Cardiac fibroblast (primary cell): Measurements from ENCODE around the gene TSPAN14.
A peak's percentile ranks its signal among the peaks of the same experiment; 100 is the strongest.

ENCODE experiments used
- DNase-seq, 2 donors: peaks; one replicate each; pipeline versions ENCODE4 v3.0.0 to v3.0.0-alpha.2; 2010; ENCODE audit warnings: low read depth in 2 of 2
- H3K4me3 ChIP-seq, 2 donors: replicated peaks in 1 of 2; 1 replicate in 1 of 2; 2 replicates in 1 of 2; pipeline ENCODE4 v1.5.1; 2011; ENCODE audit warnings: low read depth in 2 of 2, low read length in 2 of 2, mild to moderate bottlenecking in 2 of 2, moderate library complexity in 1 of 2
- TF ChIP-seq, protein P1 (sequence below): IDR thresholded peaks from one replicate; pipeline ENCODE4 v1.5.1; 2011; ENCODE audit warnings: low read depth, mild to moderate bottlenecking, low read length, inconsistent platforms

TSPAN14 gene

GRCh38 chr10:80526218-80526617 is 72.1 kb downstream of the TSPAN14 start:
- no peak overlapping the region for H3K4me3 ChIP-seq
- no peak for DNase-seq
- TF ChIP-seq, protein P1, sequence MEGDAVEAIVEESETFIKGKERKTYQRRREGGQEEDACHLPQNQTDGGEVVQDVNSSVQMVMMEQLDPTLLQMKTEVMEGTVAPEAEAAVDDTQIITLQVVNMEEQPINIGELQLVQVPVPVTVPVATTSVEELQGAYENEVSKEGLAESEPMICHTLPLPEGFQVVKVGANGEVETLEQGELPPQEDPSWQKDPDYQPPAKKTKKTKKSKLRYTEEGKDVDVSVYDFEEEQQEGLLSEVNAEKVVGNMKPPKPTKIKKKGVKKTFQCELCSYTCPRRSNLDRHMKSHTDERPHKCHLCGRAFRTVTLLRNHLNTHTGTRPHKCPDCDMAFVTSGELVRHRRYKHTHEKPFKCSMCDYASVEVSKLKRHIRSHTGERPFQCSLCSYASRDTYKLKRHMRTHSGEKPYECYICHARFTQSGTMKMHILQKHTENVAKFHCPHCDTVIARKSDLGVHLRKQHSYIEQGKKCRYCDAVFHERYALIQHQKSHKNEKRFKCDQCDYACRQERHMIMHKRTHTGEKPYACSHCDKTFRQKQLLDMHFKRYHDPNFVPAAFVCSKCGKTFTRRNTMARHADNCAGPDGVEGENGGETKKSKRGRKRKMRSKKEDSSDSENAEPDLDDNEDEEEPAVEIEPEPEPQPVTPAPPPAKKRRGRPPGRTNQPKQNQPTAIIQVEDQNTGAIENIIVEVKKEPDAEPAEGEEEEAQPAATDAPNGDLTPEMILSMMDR: no peak

- TF ChIP-seq, protein P1: no peak
- no peak for DNase-seq
- H3K4me3 ChIP-seq: no peak overlapping the region
Measured at GRCh38 chr10:80526742-80527141, 72.6 kb downstream of the TSPAN14 start.

DNA sequence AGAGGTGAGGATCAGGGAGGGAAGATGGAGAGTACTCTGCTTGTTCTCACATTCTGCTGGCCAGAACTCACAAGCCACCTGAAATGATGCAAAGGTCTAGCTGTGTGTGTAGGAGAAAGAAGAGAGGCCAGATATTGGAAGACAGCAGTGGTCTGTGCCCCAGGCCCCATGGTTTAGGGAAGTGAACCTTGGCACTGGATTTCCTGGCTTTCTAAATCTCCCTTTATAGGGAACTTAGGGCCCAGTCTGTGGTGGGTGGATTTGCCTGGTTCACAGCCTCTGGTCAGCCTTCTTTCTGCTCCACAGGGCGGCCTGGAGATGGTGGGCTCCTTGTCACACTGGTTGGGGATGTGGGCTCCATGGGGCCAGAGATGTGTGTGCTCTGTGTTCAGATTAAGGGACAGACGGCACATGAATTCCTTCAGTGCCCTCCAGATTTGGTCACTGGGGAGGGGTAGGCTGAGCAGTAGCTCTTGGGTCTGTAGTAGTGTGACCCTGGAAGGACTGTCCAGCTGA is 74.1 kb downstream of the TSPAN14 start:
- TF ChIP-seq, protein P1: no peak
- no peak overlapping the region for H3K4me3 ChIP-seq
- no peak for DNase-seq

GRCh38 chr10:80528901-80529300 is 74.8 kb downstream of the TSPAN14 start:
- no peak for DNase-seq
- TF ChIP-seq, protein P1: no peak
- H3K4me3 ChIP-seq: no peak overlapping the region

DNA sequence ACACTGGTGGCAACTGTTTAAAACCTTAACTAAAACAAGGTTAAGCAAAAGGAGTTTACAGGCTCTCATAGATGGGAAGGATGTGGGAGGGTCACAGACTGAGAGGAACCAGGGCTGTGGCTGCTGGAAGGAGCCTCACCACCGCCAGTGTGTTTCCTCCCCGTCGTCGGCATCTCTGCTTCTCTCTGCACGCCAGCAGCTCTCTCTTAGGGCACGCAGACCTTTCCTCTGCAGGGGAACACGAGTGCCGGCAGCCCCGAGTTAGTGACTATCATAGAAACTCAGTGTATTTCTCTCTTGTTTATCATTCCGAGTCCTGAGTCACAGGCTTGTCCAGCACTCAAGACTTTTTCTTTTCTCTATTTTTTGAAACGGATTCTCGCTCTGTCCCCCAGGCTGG is 75.5 kb downstream of the TSPAN14 start:
- no peak for DNase-seq
- TF ChIP-seq, protein P1: no peak
- no peak overlapping the region for H3K4me3 ChIP-seq

DNA sequence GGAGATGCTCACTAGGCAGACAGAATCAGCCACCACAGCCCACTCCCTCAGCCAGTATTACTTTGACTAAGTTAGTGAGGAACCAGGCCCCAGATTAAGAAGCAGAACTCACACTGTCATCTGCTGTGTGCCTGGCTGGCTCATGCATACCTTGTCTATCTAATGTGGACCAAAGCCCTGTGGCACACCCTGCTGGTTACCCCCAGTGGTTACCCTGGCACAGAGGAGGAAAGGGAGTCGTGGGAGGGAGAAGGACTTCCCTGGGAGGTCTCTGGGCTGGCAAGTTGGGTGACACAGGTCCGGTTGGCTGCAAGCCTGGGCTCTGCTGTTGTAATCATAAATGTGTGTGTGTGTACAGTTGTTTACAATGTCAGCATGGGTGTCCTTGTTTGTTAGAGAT is 76.1 kb downstream of the TSPAN14 start:
- no peak overlapping the region for H3K4me3 ChIP-seq
- TF ChIP-seq, protein P1: peak; percentile 38
- peak; percentile 48 to 53 for DNase-seq

GRCh38 chr10:80530816-80531215 is 76.7 kb downstream of the TSPAN14 start:
- no peak overlapping the region for H3K4me3 ChIP-seq
- TF ChIP-seq, protein P1: no peak
- no peak for DNase-seq
